ENCODE data around the gene LDLRAP1.

LDLRAP1 gene

GRCh38 chr1:25566176-25566729 is 22.8 kb downstream of the LDLRAP1 start:
- H3K36me3 Mint-ChIP-seq (ENCODE audit: low read depth): peaks cover 50% of the 10 kb centered on the region
- no peaks in the 10 kb centered on the region for H3K27me3 Mint-ChIP-seq
- H3K27ac Mint-ChIP-seq: no peak overlapping the region
- no peak overlapping the region for H3K4me3 Mint-ChIP-seq
- no peaks in the 10 kb centered on the region for H3K9me3 Mint-ChIP-seq
- peaks cover 14% of the 10 kb centered on the region for H3K4me1 Mint-ChIP-seq (ENCODE audit: low read depth)
- intact Hi-C loops (cut with micrococcal nuclease): no loop called here

- Mint-ChIP-seq H3K27me3 (no peaks in the 10 kb centered on the region), H3K4me3 (no peak overlapping the region), H3K27ac (no peak overlapping the region), H3K36me3 (ENCODE audit: low read depth) (peaks cover 50% of the 10 kb centered on the region), H3K9me3 (no peaks in the 10 kb centered on the region), H3K4me1 (ENCODE audit: low read depth) (peaks cover 9% of the 10 kb centered on the region)
- intact Hi-C loops (cut with micrococcal nuclease): no loop called here
These were observed 23.4 kb downstream of the LDLRAP1 start for GRCh38 chr1:25566730-25567341.

DNA sequence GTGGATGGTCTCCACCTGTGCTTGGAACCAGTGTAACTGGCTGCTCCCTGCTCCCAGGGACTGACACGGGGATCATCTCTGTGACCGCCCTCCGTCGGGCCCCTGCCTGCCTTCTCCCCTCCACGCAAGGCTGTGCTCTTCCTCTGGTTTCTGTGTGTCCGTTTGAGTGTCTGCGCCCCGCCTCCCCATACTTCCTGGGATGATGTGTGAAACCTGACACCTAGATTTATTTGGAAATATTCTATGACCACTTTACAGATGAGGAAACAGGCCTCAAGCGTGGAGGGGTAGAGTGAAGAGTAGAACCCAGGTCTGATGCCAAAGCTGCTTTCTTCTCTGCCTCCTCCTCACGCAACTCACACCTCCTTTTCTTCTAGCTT is 24.3 kb downstream of the LDLRAP1 start:
- Mint-ChIP-seq H3K4me3 (no peak overlapping the region), H3K27me3 (peaks cover 7% of the 10 kb centered on the region), H3K27ac (no peak overlapping the region), H3K4me1 (ENCODE audit: low read depth) (peaks cover under 1% of the 10 kb centered on the region), H3K9me3 (no peaks in the 10 kb centered on the region), H3K36me3 (ENCODE audit: low read depth) (peaks cover 49% of the 10 kb centered on the region)
- intact Hi-C loops (cut with micrococcal nuclease): no loop called here

GRCh38 chr1:25568090-25568833 is 24.9 kb downstream of the LDLRAP1 start:
- intact Hi-C loops (cut with micrococcal nuclease): no loop called here
- Mint-ChIP-seq H3K9me3 (no peaks in the 10 kb centered on the region), H3K27ac (no peak overlapping the region), H3K27me3 (peaks cover 12% of the 10 kb centered on the region), H3K36me3 (ENCODE audit: low read depth) (peaks cover 44% of the 10 kb centered on the region), H3K4me3 (no peak overlapping the region), H3K4me1 (ENCODE audit: low read depth) (no peaks in the 10 kb centered on the region)

DNA sequence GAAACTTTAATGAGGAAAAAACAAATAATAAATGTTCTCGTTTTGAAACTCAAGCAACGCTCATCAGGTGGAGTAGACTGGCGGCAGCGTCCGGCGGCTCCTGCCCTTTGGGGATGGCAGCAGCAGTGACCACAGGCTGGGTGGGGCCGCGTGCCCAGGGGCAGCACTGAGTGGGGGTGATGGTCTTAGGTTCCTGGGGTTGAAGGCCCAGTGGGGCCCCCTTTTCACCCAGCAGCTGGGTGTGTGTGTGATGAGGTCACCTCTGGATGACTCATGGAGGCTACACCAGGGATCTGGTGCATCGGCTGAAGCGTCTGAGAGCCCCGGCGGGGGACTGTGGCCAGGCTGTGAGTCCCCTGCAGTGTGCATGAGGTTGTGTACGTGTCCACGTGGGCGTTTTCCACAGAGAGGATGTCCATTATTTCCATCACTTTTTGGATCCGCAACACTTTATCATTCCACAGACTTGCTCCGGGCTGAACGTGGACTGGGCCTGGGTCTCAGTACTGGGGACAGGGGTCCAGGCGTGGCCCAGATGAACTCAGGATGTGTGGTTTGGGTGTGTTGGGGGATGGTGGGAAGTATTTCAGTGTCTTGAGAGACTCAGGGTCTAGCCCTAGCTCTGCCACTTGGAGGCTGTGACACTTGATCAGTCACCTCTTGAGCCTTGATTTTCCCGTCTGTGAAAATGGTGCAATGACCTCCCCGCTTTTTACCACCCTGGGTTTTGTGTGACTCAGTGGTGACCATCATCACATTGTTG is 25.6 kb downstream of the LDLRAP1 start:
- Mint-ChIP-seq H3K36me3 (ENCODE audit: low read depth) (peaks cover 39% of the 10 kb centered on the region), H3K27me3 (peaks cover 13% of the 10 kb centered on the region)
- intact Hi-C loops (cut with micrococcal nuclease): no loop called here

DNA sequence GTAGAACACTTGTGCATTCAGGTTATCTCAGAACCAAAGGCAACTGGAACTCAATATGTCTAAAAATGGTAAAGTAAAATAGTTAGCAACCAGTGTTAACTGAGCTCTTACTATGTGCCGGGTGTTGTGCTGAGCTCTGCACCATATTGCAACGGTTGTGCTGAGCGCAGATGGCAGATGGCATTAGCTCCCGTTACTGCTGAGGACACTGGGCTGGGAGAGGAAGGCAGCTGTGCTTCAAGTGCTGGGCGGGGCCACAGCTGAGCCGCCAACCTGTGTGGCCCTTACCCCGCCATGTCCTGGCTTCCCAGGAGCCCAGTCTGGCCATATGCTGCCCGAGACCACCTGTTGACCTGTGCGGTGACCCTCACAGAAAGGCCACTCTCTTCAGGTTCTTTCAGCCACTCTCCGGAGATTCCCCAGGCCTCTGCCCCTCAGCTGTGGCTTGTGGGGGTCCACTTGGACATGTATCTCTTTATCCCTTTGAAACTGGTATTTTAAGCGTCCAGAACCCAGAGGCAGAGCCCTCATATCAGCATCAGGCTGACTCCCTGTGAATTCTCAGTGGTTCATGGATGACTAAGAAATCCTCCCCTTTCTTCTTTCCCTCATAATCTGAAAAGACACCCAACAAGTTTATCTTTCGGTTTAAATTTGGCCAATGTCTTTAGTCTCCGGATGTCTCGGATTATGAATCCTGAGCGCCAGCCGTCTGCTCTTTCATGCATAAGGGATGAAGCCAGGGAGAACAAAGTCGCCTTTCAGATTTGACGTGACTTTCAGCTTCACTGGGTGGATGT is 26.4 kb downstream of the LDLRAP1 start:
- intact Hi-C loops (cut with micrococcal nuclease): no loop called here
- Mint-ChIP-seq H3K9me3 (no peaks in the 10 kb centered on the region), H3K27ac (no peak overlapping the region), H3K27me3 (peaks cover 13% of the 10 kb centered on the region), H3K4me1 (ENCODE audit: low read depth) (no peaks in the 10 kb centered on the region), H3K36me3 (ENCODE audit: low read depth) (peaks cover 31% of the 10 kb centered on the region), H3K4me3 (no peak overlapping the region)

More for the DNA sequence above, 25.6 kb downstream of the LDLRAP1 start:
- H3K9me3 Mint-ChIP-seq: no peaks in the 10 kb centered on the region
- H3K4me1 Mint-ChIP-seq (ENCODE audit: low read depth): no peaks in the 10 kb centered on the region
- H3K4me3 Mint-ChIP-seq: no peak overlapping the region
- no peak overlapping the region for H3K27ac Mint-ChIP-seq

DNA sequence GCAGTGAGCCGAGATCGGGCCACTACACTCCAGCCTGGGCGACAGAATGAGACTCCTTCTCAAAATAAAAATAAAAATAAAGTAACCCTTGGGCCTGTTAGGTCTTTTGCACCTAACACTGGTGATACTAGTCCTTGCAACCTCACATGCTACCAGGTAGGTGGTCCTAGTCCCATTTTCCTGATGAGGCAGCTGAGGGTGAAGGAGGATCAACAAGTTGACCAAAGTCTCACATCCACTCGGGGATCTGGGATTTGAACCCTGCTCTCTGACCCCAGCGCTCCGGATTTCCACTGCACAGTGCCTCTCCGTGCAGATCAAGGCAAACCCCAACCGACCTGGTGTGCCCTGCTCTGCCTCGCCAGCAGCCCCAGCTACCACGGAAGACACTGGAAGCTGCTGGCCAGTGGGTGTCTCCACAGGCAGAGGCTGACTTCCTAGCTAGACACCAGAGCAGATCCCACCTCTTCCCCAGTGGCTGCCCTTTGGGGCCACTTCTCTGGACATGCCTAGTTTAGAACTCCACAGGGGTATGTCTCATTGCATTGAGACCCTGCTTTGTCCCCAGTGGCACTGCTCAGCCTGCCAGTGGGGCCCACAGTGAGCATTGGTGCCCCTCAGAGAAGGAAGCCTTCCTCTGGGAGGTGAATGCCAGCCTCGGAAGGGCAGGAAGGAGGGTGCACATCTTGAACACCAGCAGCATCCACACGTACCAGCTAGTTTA is 27.6 kb downstream of the LDLRAP1 start:
- H3K9me3 Mint-ChIP-seq: no peaks in the 10 kb centered on the region
- peaks cover 13% of the 10 kb centered on the region for H3K27me3 Mint-ChIP-seq
- H3K4me3 Mint-ChIP-seq: no peak overlapping the region
- no peaks in the 10 kb centered on the region for H3K4me1 Mint-ChIP-seq (ENCODE audit: low read depth)
- no peak overlapping the region for H3K27ac Mint-ChIP-seq
- H3K36me3 Mint-ChIP-seq (ENCODE audit: low read depth): peaks cover 21% of the 10 kb centered on the region
- intact Hi-C loops (cut with micrococcal nuclease): no loop called here

DNA sequence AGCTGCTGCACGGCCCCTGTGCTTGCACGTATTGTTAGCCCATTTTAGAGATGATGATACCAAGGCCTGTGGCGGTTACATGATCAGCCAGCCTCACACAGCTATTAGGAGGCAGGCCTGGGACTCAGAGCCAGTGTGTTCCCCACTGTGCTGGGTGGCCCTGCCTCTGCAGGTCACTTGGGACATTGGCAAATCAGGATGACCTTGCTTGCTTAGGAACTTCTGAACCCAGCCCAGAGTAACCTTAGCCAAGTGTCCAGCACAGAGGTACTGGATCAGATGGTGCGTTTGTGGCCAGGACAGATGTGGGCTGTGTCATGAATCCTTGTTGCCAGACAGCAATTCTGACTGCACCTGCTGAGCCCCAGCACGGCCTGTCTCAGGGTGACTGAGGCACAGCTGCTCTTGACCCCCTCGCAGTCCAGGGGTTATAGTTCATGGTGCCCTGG is 28.1 kb downstream of the LDLRAP1 start:
- Mint-ChIP-seq H3K4me3 (no peak overlapping the region), H3K27me3 (peaks cover 13% of the 10 kb centered on the region), H3K27ac (no peak overlapping the region), H3K9me3 (no peaks in the 10 kb centered on the region), H3K36me3 (ENCODE audit: low read depth) (peaks cover 17% of the 10 kb centered on the region), H3K4me1 (ENCODE audit: low read depth) (no peaks in the 10 kb centered on the region)
- intact Hi-C loops (cut with micrococcal nuclease): no loop called here

DNA sequence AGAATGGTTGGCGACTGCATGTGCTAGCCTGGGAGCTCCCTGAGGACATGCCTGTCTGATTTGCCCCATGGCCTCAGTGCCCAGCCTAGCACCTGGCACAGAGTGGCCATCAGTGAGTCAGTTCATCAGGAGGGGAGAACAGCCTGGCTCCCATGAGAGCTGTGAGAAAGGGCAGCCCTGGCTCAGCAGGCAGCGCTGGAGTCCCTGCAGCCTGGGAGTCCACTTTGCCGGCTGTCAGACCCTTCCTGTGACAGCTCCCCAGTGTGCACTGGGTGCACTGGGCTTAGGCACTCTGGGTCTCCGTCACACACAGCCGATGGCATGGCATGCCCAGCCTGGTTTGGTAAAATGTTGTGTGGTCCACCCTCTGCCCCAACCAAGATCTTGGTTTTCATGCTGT is 28.7 kb downstream of the LDLRAP1 start:
- peaks cover 13% of the 10 kb centered on the region for H3K27me3 Mint-ChIP-seq
- peaks cover 11% of the 10 kb centered on the region for H3K36me3 Mint-ChIP-seq (ENCODE audit: low read depth)
- no peak overlapping the region for H3K4me3 Mint-ChIP-seq
- intact Hi-C loops (cut with micrococcal nuclease): no loop called here
- no peaks in the 10 kb centered on the region for H3K9me3 Mint-ChIP-seq
- H3K4me1 Mint-ChIP-seq (ENCODE audit: low read depth): no peaks in the 10 kb centered on the region
- H3K27ac Mint-ChIP-seq: no peak overlapping the region

DNA sequence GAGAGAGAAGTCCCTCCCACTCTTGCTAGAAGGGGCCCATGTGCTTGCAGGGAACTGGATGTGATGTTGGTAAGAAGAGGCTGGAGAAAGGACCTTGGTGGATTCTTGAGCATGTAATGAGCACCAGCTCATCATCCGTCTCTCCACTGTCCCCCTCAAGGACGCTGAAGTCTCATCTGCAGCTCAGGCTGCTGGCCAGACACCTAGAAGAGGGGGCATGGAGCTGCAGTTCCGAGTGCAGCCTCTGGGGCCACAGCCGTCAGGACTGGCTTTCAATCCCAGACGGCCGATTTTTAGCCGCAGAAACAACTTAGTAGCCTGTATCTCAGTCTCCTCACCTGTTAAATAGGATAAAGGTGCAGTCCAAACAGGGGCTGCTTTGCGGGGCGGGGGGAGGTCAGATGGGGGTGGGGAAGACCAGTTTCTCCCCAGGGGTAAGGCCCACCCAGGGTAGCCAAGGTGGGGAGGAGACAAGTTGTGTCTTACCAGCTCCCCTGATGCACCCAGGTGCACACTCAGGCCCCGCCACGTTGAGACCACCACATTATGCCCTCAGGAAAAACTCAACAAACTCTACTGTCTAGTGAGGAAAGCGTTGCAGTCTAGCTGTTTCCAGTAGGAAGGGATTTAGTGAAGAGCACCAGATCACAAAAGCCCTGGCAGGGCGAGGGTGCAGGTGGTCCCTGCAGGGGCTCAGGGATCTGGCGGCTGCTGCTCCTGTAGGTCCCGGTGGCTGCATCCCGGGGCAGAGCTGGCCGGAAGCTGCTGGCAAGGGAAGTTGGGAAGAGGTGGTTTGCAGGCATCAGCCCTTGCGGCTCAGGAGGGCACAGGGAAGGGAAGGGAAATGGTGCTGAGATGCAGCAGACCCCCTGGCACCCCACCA is 29.5 kb downstream of the LDLRAP1 start:
- H3K27ac Mint-ChIP-seq: no peak overlapping the region
- H3K9me3 Mint-ChIP-seq: no peaks in the 10 kb centered on the region
- peaks cover 13% of the 10 kb centered on the region for H3K27me3 Mint-ChIP-seq

GRCh38 chr1:25573591-25573930 is 30.2 kb downstream of the LDLRAP1 start:
- Mint-ChIP-seq H3K4me3 (no peak overlapping the region), H3K27ac (no peak overlapping the region), H3K36me3 (ENCODE audit: low read depth) (no peaks in the 10 kb centered on the region), H3K4me1 (ENCODE audit: low read depth) (no peaks in the 10 kb centered on the region), H3K27me3 (peaks cover 13% of the 10 kb centered on the region), H3K9me3 (no peaks in the 10 kb centered on the region)
- intact Hi-C loops (cut with micrococcal nuclease): no loop called here

More for the DNA sequence above, 29.5 kb downstream of the LDLRAP1 start:
- no peak overlapping the region for H3K4me3 Mint-ChIP-seq
- H3K36me3 Mint-ChIP-seq (ENCODE audit: low read depth): peaks cover 3% of the 10 kb centered on the region
- no peaks in the 10 kb centered on the region for H3K4me1 Mint-ChIP-seq (ENCODE audit: low read depth)
- intact Hi-C loops (cut with micrococcal nuclease): no loop called here

GRCh38 chr1:25573961-25574360 is 30.6 kb downstream of the LDLRAP1 start:
- Mint-ChIP-seq H3K9me3 (no peaks in the 10 kb centered on the region), H3K27ac (no peak overlapping the region), H3K4me1 (ENCODE audit: low read depth) (no peaks in the 10 kb centered on the region), H3K27me3 (peaks cover 13% of the 10 kb centered on the region), H3K4me3 (no peak overlapping the region), H3K36me3 (ENCODE audit: low read depth) (no peaks in the 10 kb centered on the region)
- intact Hi-C loops (cut with micrococcal nuclease): no loop called here

All from dendritic cell treated with granulocyte-macrophage colony-stimulating factor and Interleukin-4, amounts not matched to agents 40 ng/mL and 50 ng/mL, for 4 days (primary cell).